ENCODE results near the gene MPO.

The MPO gene

DNA sequence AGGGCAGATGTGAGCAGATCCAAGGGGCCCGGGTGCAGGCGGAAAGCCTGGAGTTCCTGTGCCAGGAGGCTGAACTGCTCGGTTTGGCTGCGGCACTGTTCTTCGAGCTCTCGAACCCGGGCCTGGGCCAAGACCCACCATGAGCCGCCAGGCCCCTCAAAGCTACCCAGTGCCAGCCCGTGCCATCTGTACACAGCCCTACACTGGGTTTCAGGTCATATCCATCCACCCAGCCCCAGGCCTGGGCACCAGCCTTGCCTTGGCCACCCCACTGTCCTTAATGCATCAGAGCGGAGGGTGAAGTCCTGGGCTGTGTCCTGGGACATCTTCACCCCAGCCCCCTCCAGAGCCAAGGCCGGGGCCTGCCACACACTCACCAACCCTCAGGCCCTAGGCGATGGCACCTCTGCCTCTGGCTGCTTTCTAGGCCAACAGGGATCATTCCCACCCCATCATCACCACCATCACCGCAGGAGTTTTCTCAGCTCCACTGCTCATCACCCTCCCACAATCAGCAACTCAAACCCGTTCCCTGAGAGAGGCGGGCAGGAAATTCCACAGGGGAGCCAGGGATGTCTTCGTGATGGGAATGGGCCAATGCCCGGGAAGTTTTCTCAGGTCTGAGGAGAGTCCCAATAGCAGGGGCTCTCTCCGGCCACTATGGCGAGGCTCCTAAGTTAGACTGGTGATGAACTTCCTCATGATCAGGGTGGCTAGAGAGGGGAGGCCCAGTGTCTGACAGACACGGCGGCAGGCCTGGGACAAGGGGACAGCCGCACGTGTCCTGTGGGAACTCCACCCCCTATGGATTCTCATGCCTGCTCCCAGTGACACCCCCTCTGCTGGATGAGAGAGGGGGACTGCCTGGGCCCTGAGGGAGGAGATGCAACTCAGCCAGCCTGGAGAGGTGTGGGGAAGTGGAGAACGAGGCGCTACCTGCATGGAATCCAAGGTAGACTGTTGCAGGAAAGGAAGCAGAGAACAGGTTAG, 38.7 kb upstream of the MPO start:
- no peak for DNase-seq

DNA sequence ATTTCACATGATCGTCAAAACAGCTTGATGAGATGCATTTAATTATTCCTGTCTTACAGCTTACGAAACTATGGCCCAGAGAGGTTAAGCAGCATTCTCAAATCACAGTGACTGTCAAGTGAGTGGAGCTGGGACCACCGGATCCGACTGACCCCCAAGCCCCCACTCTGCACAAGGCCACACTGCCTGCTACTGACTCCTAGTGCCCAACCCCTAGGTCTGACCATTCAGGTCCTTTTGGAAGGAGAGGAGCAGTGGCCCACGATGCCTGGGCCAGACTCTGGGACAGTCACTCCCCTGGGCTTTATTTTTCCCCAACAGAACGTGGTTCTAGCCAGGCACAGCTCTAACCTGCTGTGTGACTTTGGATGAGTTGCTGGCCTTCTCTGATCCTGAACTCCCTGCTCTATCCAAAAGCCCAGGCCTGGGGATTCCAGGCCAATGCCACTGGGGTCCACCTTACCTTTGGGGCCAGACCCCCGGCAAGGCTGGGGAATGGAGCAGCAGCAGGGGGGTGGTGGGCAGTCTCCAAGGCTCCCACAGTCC, 38.0 kb upstream of the MPO start:
- no peak for DNase-seq

DNA sequence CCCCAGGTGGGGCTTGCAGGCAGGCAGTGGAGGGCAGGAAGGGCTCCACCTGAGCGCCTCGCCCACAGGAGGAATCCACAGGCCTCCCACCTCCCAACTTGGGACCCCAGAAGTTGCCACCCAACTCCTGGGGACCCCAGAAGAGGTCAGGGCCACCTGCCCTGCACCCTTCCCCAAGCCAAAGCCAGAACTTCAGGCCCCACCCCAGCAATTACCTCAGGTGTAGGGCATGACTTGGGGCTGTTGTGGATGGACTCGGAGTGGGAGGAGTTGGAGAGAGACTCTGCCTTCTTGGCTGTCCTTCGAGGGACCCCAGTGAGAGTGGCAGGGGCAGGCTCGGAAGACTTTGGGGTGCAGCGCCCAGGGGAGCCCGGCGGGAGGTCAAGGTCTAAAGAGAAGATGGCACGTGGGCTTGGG, 37.3 kb upstream of the MPO start:
- no peak for DNase-seq

DNA sequence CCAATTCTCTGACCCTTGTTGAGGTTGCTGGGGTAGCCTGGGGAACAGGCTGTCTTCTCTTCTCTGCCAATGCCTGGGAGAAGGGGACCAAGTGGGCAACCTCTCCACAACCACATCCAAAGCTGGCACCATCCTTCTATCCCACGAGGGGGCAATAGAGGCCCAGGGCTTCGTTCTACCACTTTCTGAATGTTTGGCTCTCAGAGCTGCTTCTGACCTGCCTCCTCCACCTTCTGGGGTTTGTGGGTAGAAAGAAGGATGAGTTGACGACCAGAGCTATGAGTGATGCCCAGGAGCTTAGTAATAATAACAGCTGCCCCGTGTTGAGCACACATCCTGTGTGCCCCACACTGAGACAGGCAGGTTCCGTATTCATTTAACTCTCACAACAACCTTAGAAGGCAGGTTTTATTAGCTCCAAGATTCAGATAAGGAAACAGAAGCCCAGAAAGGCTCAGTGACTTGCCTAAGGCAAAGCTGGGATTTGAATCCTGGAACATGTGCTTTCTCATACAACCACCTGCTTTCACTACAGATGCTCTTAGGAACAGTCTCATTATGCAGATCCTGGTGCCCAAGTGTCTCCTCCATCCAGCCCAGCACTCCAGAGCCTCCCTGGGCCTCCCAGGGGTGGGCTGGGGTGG, 36.8 kb upstream of the MPO start:
- peak; percentile 18 for DNase-seq

DNA sequence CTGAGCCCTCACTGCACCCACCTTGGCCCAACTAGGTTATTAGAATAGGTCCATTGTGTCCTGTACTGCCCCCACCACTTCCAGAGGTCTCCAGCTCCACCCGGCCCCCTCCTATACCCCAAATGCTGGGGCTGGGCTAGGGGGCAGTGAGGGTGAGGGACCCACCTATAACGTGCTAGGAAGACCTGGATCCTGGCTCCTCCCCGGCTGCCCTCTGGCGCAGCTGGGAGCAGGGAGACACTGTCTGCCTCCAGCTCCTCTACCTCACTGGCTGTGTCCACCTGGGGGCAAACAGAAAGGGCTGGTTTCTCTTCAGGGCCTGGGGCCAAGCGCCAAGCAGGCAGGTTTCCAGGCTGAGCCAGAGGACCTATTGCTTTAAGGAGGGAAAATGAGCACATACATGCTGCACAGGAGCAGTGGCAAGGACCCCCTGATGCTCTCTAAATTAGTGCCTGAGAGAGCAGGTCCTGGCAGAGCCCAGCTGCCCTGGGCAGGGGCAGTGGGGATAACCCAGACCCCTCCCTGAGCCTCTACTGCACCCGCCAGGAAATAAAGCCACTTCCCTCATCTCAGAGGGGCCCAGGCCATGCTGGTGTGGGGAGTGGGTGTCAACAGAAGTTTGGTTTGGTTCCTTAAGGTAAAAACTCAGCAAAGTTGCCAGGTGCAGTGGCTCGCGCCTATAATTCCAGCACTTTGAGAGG, 35.7 kb upstream of the MPO start:
- no peak for DNase-seq

DNA sequence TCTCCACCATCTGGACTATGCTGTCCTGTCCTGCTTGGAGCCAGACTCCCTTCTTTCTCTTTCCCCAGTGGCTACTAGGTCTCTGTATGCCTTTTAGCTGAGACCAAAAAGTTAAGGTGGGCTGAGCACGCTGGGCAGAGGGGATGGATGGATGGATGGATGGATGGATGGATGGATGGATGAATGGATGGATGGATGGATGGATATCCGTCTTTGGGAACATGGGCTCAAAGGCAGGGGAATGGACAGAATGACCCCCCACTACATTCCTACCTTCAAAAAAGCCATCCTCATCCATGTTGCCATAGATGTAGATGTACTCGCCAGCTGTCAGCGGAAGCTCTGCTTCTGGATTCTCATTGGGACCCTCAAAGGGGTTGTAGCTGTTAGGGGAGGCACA, 35.0 kb upstream of the MPO start:
- DNase-seq = no peak

DNA sequence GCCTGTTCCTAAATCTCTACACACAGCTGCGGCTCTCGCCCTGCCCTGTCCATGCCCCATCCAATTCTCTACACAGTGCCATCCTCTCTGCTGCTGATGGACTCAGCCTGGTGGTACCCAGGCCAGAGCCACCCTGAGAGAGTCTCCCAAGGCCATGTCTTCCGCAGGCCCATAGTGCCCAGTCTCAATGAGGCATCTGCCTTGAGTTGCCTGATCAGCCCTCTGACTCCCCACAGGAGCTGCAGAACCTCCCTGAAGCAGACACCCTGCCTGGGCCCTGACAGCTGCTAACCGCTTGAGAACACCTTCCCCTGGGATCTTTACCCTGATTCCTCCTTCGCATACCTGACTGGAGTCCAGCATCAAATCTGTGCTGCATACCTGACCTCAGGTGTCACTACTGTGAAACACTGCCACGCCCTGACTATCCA, 34.6 kb upstream of the MPO start:
- no peak for DNase-seq

DNA sequence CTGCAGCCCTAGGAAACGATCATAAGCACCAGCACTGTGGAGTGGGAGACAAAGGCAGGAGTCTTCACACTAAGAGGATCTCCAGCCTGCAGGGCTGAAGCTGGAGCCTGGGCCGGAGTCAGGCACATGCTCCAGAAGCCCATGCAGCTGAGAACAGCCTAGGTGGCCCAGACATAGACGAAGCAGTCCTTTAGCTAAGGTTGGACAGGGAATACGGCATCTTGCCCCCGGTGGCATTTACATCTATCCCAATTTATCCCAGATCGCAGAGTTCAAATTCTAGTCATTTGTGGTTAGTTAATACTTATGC, 33.9 kb upstream of the MPO start:
- no peak for DNase-seq

DNA sequence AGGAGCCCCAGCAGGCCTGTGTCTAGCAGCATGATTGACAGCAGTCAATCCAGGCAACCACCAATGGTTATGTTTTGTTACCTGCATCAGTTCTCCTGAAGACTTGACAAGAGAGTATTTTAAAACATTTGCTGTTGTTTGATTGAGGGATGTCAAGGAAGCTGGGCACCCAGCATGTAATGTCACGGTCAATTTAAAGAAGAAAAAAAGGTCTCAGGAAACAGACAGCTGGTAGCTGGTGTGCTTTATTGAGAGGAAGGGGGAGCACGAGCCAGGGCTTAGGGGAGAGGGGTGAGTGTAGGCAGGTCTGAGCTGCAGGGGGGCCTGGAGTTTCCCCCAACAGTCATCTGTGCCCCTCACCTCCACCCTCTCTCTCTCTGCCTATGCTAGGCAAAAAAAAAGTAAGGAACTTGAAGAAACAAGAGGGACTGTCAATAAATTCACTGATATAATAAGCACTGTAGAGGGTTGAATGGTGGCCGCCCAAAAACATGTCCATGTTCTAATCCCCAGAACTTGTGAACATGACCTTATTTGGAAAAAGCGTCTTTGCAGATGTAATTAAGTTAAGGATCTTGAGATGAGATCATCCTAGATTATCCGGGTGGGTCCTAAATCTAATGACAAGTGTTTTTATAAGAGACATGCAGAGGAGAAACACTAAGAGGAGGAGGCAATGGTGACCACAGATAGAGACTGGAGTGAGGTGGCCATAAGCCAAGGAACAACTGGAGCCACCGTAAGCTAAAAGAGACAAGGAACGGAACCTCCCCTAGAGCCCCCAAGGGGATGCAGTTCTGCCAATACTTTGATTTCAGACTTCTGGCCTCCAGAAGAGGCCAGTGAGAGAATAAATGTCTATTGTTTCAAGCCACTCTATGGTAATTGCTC, 33.3 kb upstream of the MPO start:
- no peak for DNase-seq

DNA sequence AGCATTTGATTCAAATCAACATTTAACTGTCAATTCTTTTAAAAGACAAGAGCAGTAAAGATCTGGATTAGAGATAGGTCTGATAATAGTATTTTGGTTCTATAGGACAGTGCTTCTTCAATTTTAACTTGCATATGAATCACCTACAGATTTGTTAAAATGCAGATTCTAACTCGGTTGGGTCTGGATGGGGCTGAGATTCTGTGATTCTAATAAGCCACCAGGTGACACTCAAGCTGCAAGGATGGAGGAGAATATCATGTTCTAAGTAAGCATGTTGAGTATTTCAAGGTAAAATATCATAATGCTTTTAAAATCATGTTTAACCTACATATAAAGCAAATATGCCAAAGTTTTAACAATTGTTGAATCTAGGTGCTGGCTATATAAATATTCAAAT, 32.1 kb upstream of the MPO start:
- DNase-seq = no peak

DNA sequence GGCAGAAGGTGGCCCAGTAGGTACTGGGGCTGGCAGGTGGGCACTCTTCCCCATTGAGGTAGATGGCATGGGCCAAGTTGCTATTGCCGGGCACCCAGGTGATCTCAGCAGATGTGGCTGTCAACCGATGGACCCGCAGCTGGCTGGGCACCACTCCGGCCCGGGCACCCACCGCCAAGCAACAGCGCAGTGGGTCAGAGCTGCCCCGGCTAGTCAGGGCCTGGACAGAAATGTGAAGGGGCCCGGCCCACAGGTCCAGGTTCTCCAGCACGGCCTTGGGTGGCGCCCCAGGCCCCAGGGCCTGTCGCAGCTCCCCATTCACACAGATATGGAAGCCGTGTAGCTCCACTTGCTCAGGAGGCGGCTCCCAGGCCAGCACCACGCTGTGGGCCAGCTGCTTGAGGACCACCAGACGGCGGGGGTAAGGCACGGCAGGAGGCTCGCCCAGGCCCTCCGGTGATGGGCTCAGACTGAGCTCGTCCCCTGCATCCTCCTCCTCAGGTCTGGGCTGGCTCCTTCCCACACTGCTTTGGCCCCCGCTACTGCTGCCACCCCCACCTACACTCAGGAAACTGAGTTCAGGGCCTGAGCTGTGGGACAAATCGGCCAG, 31.4 kb upstream of the MPO start:
- DNase-seq = no peak

DNA sequence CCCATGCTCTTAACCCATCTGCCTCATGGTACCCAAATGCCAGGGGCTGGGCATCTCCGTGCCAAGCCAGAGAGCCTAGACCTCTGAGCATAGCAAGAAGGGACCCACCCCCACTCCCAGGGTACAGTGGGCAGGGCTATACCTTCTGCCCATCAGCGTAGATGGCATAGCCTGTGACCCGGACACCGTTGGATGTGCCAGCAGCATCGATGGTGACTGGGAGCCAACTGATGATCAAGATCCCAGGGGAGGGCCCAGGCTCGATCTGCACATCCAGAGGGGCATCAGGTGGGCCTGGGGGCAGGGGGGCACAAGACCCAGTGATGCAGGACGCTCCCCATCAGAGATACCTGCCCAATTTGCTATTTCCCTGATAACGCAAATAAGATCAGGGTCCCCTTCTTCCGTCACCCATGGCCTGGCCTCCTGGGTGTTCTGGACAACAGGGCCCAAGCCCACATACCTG, 30.7 kb upstream of the MPO start:
- DNase-seq = no peak

DNA sequence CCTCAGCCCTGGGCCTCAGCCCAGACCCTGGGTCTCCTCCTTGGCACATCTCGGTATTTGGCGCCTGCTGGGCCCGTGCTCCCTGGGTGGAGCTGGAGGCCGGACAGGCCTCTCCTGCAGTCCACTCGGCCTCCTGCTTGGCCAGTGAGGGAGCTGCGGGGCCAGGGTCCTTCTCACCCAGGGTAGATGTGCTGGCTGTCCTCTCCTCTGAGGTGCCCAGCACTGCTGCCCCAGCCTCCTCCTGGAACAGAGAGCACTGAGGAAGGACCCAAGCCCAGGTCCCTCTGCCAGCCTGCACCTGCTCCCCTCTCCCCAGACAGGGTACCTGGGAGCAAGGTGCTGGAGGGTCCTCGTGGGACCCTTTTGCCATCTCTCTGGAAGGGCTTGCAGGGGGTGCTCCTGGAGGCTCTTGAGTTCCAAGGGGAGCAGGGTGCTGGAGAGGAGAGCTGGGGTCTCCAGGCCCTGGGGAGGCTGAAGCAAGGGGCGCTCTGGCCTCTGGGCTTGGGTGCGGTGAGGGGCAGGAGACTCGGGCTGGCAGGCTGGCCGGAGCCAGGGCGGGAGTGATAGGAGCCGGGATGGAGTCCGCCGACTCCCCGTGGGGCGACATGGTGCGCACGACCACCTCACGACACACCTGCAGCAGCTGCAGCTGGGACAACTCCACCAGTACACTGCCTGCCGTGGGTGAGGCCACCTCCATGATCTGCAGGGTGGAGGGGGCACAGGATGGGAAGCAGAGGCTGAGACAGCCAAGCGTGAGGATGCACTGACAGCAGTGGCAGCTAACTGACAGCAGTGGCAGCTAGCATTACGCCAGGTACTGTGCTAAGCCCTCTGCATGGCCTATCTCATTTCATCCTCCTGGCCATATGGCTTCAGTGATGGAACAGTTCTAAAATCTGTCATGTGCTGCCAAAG, 30.0 kb upstream of the MPO start:
- DNase-seq = no peak

DNA sequence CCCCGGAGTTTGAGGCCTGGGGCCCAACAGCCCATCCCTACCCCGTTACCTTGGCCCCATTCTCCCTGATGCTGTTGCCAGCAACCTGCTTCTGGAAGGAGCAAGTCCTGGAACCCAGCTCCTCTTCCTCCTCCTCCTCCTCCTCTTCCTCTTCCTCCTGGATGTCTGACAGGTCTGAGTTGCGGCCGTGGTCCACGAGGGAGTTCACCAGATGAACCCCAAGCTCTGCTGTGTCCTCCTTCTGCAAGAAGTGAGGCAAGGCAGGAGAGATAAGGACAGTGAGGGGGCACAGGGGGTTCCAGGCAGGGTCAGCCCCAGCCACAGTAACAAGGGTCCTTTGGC, 29.2 kb upstream of the MPO start:
- DNase-seq = no peak

DNA sequence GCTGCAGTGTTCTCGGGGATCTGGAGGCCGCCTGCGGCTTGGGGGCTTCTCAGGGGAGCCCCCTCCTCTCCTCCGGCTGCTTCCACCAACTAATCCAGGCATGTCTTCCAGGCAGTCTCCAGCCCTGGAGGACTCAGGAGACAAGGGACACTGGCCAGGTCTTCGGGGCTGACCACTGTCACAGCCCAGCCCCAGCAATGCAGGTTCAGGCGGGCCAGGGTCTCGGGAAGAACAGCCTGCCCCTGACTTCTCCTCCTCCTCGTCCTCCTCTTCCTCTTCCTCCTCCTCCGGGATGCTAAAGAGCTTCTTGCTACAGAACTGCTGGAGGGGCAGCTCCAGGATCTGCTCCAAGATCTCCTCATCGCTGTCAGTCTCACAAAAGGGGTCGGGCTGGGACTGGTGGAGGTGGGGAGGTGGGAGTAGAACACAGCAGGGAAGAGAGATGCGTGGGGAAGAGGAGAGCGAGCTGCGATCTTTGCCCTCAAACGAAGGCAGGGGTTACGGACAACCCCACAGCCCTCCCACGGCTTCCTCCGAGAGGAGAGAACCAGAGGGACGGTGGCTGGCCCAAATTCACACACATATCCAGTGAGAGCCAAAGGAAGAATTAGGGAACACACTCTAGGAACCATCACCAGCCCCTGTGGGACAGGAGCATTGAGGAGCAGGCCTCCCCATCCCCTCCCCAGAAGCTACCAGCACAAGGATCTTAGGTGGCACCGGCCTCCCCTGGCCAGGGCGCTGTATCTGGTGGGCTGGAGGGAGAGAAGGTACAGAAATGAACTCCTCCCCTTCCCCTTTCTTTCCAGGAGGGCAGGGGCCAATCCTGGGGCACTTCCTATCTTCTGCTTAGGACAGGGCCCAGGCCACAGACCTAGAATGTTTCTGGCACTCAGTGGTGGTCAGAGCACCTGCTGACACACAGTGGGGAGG, 28.5 kb upstream of the MPO start:
- DNase-seq = no peak

DNA sequence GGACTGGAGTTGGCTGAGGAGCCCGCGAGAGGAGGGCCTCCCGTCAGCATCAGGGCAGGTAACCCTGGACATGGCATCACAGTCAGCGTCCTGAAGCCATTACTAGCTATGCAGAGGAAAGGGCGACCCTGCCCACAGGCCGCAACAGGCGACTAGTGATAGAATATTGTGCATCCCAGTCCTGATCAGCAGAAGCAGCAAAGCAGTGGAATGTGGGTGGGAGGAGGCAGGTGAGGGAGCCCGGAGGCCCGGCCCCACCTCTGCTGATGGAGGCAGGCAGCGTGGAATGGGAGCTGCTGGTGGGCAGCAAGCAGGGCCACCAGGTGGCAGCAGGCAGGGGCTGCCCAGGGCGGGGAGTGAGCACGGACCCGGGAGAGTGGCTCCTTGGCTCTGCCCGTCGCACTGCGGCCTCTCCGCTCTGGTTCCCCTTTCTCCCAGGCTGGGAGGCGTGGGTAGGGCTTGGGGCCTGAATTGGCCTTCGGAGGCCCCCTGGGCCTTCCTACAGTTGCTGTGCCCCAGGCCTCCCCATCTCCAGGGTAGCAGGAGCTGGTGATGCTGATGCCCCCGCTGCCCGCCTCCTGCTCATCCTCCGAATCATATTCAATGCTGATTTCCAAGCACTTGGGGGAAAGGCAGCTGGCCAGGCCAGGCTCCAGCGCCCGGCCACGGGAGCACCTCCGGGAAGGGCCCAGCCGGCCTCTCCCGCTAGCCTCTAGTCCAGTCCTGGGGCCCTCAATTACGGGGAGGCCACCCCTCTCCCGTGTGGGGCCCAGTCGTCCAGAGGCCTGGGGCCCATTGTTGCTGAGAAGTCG, 27.6 kb upstream of the MPO start:
- DNase-seq = no peak

DNA sequence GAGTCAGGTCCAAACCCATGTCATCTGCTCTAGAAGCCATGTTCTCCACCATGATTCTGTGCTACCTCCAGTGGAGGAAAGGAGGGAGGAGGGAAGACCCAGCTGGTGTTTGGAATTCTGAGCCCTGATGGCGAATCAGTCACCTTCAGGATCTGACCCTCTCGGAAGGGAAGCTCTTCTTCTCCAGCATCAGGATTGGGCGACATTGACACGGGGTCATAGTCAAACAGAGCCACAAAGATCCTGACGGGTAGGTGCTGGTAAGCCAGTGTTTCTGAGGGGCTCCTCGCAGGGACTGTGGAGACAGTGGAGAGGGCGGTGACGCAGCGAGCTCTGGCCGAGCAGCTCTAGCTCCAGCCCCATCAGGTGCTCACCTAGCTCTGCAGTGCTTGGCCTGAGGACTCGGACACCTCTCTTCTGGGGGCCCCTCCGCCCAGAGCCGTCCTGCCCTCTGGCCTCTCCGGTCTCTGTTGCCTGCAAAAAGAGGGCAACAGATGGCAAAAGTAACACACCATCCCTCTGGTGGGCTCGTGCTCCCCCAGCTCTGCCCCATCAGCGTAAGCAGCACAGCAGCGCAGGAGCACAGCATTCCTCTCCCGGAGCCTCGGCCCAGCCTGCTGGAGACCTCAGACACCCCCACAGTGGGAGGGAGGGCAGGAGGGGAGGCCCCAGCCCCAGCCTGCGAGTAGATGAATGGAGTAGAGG, 26.9 kb upstream of the MPO start:
- no peak for DNase-seq
